HG03095 (cell line): ENCODE data around the gene ARHGAP8.
"Not testable (repeated sequence)": the region's sequence is repeated elsewhere in the genome, so short reads cannot be mapped to it uniquely, and the experiment has no call there.

ENCODE experiments used
- ATAC-seq: cut with Tn5 transposase; IDR thresholded peaks from one replicate; pipeline ENCODE4 v1.9.1; 2021; ENCODE audit warnings: moderate library complexity; ENCODE audit not compliant: unreplicated experiment

ARHGAP8 gene

GRCh38 chr22:44904492-44905152 lies 152.2 kb downstream of the ARHGAP8 start:
- not testable (repeated sequence) for ATAC-seq

- ATAC-seq = no peak
Measured at GRCh38 chr22:44906248-44906936, 154.0 kb downstream of the ARHGAP8 start.

GRCh38 chr22:44906999-44907644 lies 154.7 kb downstream of the ARHGAP8 start:
- no peak for ATAC-seq

GRCh38 chr22:44907765-44908737 lies 155.7 kb downstream of the ARHGAP8 start:
- no peak for ATAC-seq

GRCh38 chr22:44909241-44909640 lies 156.9 kb downstream of the ARHGAP8 start:
- no peak for ATAC-seq
